ENCODE measurements around the gene WDR35. TPM values are rescaled to one million over a fixed set of nuclear protein-coding genes. Genes with fewer than 3 reads are reported as not detected.

WDR35 gene
- total RNA-seq, 1 donor from 2014 or later = 13.5 TPM

DNA sequence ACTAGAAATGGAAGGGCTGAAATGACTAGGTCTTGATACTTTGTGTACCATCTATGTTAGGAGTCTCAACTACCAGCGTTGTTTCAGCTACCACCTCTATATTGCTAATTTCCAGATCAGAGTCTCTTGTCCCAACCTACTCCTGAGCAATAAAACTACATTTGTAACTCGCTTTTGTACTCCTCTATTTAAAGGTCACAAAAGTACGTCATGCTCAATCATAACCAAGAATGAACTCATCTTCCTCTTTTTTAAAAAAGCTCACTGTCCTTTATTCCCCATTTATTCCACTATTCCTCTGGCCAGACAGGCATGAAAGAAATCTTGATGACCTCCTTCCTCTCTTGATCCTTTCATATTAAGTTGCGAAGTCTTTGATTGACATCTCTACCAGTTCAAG lies 33.8 kb upstream of the WDR35 start:
- TF ChIP-seq, protein P1, sequence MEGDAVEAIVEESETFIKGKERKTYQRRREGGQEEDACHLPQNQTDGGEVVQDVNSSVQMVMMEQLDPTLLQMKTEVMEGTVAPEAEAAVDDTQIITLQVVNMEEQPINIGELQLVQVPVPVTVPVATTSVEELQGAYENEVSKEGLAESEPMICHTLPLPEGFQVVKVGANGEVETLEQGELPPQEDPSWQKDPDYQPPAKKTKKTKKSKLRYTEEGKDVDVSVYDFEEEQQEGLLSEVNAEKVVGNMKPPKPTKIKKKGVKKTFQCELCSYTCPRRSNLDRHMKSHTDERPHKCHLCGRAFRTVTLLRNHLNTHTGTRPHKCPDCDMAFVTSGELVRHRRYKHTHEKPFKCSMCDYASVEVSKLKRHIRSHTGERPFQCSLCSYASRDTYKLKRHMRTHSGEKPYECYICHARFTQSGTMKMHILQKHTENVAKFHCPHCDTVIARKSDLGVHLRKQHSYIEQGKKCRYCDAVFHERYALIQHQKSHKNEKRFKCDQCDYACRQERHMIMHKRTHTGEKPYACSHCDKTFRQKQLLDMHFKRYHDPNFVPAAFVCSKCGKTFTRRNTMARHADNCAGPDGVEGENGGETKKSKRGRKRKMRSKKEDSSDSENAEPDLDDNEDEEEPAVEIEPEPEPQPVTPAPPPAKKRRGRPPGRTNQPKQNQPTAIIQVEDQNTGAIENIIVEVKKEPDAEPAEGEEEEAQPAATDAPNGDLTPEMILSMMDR (IDR thresholded peaks at IDR 0.05; ENCODE audit: unreplicated experiment) = no peak
- no peaks in the 10 kb centered on the region for H3K27me3 Mint-ChIP-seq (ENCODE audit: low read depth)
- H3K36me3 Mint-ChIP-seq = peaks cover 53% of the 10 kb centered on the region
- H3K27ac Mint-ChIP-seq = no peak overlapping the region
- DNase-seq (ENCODE audit: low spot score in 2 of 2, unreplicated experiment in 2 of 2) = no peak
- H3K9me3 Mint-ChIP-seq = peaks cover 45% of the 10 kb centered on the region
- H3K4me3 Mint-ChIP-seq = no peak overlapping the region
- H3K4me1 Mint-ChIP-seq = peaks cover 2% of the 10 kb centered on the region

DNA sequence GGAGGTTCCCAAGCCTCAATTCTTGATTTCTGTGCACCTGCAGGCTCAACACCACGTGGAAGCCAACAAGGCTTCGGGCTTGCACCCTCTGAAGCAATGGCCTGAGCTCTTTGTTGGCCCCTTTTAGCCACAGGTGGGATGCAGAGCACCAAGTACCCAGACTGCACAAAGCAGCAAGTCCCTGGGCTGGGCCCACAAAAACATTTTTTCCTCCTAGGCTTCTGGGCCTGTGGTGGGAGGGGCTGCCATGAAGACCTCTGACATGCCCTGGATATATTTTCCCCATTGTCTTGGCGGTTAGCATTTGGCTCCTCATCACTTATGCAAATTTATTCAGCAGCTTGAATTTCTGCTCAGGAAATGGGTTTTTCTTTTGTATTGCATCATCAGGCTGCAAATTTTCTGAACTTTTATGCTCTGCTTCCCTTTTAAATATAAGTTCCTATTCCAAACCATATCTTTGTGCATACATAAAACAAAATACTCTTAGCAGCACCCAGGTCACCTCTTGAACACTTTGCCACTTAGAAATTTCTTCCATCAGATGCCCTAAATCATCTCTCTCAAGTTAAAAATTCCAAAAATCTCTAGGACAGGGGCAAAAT lies 31.6 kb upstream of the WDR35 start:
- TF ChIP-seq, protein P1 (IDR thresholded peaks at IDR 0.05; ENCODE audit: unreplicated experiment) = no peak
- no peak for DNase-seq (ENCODE audit: low spot score in 2 of 2, unreplicated experiment in 2 of 2)
- H3K4me3 Mint-ChIP-seq = no peak overlapping the region
- H3K36me3 Mint-ChIP-seq = peaks cover 35% of the 10 kb centered on the region
- H3K27me3 Mint-ChIP-seq (ENCODE audit: low read depth) = no peaks in the 10 kb centered on the region
- no peak overlapping the region for H3K27ac Mint-ChIP-seq
- H3K9me3 Mint-ChIP-seq = peaks cover 39% of the 10 kb centered on the region
- peaks cover 2% of the 10 kb centered on the region for H3K4me1 Mint-ChIP-seq

DNA sequence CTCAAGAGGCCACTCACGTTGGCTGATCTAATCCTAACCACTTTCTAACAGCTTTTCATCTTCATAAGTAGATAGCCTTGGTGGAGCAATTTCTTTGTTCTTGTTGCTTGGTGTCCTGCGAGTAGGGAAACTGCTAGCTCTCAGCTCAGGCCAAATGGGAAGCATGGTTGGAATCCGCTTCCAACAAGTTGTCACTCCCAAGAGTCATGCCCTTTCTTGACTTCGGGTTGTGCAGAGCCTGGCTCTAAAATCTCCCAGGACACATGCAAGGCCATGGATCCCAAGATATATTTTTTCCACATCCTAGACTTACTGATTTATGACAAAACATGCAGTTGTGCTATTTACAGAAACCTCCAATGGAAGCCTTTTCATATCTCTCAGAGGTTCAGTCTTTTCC lies 29.8 kb upstream of the WDR35 start:
- Mint-ChIP-seq H3K36me3 (peaks cover 33% of the 10 kb centered on the region), H3K4me3 (no peak overlapping the region), H3K27ac (no peak overlapping the region), H3K9me3 (peaks cover 41% of the 10 kb centered on the region), H3K27me3 (ENCODE audit: low read depth) (no peaks in the 10 kb centered on the region), H3K4me1 (no peaks in the 10 kb centered on the region)
- no peak for DNase-seq (ENCODE audit: low spot score in 2 of 2, unreplicated experiment in 2 of 2)
- TF ChIP-seq, protein P1 (IDR thresholded peaks at IDR 0.05; ENCODE audit: unreplicated experiment) = no peak

DNA sequence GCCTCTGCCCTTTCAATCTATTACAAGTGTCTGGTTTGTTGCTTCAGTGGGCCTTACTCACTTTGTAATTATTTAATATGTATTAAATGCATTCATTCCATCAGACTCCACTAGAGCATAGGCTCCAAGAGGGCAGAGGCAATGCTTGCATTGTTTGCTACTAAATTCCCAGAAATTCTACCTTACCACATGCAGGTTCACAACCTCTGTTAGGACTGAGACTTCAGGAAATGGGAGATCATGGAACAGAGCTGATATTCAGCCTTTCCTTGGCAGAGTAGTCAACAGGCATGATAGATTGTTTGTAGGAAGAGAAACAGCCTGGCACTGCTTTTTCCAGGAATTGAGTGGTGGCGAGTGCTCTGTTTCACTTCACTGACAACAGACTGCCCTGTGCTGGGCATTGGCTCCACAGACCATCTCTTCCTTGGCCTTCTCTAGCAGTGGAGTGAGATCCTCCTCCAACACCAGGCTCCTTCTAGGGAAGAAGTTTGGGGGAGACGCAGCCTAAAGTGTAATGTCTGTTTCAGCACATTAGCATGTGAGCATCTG lies 28.8 kb upstream of the WDR35 start:
- Mint-ChIP-seq H3K4me1 (no peaks in the 10 kb centered on the region), H3K27me3 (ENCODE audit: low read depth) (peaks cover 2% of the 10 kb centered on the region), H3K27ac (no peak overlapping the region), H3K36me3 (peaks cover 26% of the 10 kb centered on the region), H3K9me3 (peaks cover 38% of the 10 kb centered on the region), H3K4me3 (no peak overlapping the region)
- DNase-seq (ENCODE audit: low spot score in 2 of 2, unreplicated experiment in 2 of 2) = no peak
- TF ChIP-seq, protein P1 (IDR thresholded peaks at IDR 0.05; ENCODE audit: unreplicated experiment) = no peak

DNA sequence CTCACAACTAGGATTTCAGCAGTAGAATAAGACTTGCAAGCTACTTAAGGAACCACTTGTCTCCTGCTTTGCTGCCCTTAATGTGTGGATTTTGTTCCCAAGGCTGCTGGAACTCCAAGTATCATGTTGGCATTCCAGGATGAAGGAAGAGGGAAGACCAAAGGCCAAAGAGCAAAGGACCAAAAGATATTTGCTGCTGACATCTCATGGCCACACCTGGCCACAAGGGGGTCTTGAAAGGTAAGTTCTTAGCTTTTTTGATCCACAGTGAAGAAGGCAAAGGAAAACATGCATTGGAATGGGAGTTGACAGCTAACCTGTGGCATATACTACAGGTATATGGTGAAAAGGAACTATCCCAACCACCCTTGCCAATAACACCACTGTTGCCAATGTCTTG lies 26.4 kb upstream of the WDR35 start:
- no peak for DNase-seq (ENCODE audit: low spot score in 2 of 2, unreplicated experiment in 2 of 2)
- TF ChIP-seq, protein P1 (IDR thresholded peaks at IDR 0.05; ENCODE audit: unreplicated experiment) = peak; percentile 41
- peaks cover 20% of the 10 kb centered on the region for H3K9me3 Mint-ChIP-seq

More for the DNA sequence above, 26.4 kb upstream of the WDR35 start:
- no peak overlapping the region for H3K27ac Mint-ChIP-seq
- no peak overlapping the region for H3K4me3 Mint-ChIP-seq
- peaks cover 11% of the 10 kb centered on the region for H3K36me3 Mint-ChIP-seq
- peaks cover 11% of the 10 kb centered on the region for H3K4me1 Mint-ChIP-seq
- H3K27me3 Mint-ChIP-seq (ENCODE audit: low read depth) = peaks cover 18% of the 10 kb centered on the region
